ENCODE results near the gene TMEM132E. TPM values are rescaled to one million over a fixed set of nuclear protein-coding genes. Genes with fewer than 3 reads are reported as not detected.
A peak's percentile ranks its signal among the peaks of the same experiment; 100 is the strongest.

The TMEM132E gene
- total and polyA plus RNA-seq, 2 of the 8 experiments (the other 6 are each of a cell fraction or from before 2014, with no cell fraction given) = 0.45 to 0.60 TPM

GRCh38 chr17:34623856-34624766 is 44.7 kb downstream of the TMEM132E start:
- Histone ChIP-seq H2AFZ (ENCODE audit: low read length) (no peak overlapping the region), H3K18ac (ENCODE audit: extremely low read depth, low read length) (peak overlapping the region; percentile 78; the same call in 1 of the 2 replicates), H2BK20ac (ENCODE audit: low read length) (0 out of 2 replicates have a peak overlapping the region, but pooled peaks have one; percentile 86), H3K36me3 (ENCODE audit: control insufficient read depth in 2 of 4, insufficient read depth in 4 of 4, low read length in 3 of 4) (no peaks in the 10 kb centered on the region), H3K9me3 (ENCODE audit: insufficient read depth in 2 of 2, low read depth in 1 of 2, low read length in 1 of 2) (no peaks in the 10 kb centered on the region), H3K4me3 (ENCODE audit: extremely low read depth in 1 of 4, insufficient read depth in 2 of 4, low read depth in 3 of 4, low read length in 4 of 4) (no peak overlapping the region), H2BK15ac (ENCODE audit: low read length) (peak overlapping the region; percentile 81; the same call in 1 of the 2 replicates), H4K91ac (replicated peaks; ENCODE audit: insufficient read length, low read length) (no peak overlapping the region), H3K4me2 (ENCODE audit: insufficient read depth in 1 of 2, low read depth in 2 of 2, low read length in 2 of 2) (peak overlapping the region in 1 of 2 experiments; percentile 32; a peak in 1 of 4 replicates), H2BK5ac (ENCODE audit: low read depth, low read length) (no peak overlapping the region), H3K14ac (ENCODE audit: insufficient read length) (no peak overlapping the region), H4K8ac (ENCODE audit: extremely low read depth, insufficient read depth, low read length) (no peak overlapping the region), H3K79me1 (ENCODE audit: low read depth, low read length) (no peaks in the 10 kb centered on the region), H2AK5ac (ENCODE audit: low read depth, low read length) (peak overlapping the region; percentile 34; the same call in 1 of the 2 replicates), H3K4me1 (replicated peaks in 1 of 4; ENCODE audit: control insufficient read depth in 3 of 4, insufficient read depth in 4 of 4, low read length in 3 of 4) (peaks cover 2 to 21% (median 8%) of the 10 kb centered on the region in 4 experiments; a peak in 5 of 7 replicates), H3K4ac (replicated peaks; ENCODE audit: insufficient read length, low read depth, low read length) (no peak overlapping the region), H3K56ac (replicated peaks; ENCODE audit: insufficient read length, low read depth, low read length) (no peak overlapping the region), H3K27me3 (replicated peaks in 1 of 4; ENCODE audit: control insufficient read depth in 3 of 4, extremely low read depth in 1 of 4, insufficient read depth in 3 of 4, low read length in 3 of 4) (peaks cover 6 to 13% (median 9%) of the 10 kb centered on the region in 4 experiments), H2BK12ac (ENCODE audit: low read depth, low read length) (peak overlapping the region; percentile 68; the same call in 1 of the 2 replicates), H3K27ac (ENCODE audit: low read depth, low read length) (no peak overlapping the region), H2BK120ac (replicated peaks; ENCODE audit: low read depth, low read length) (no peak overlapping the region), H3K79me2 (ENCODE audit: control insufficient read depth in 1 of 2, insufficient read depth in 2 of 2, low read length in 2 of 2) (no peaks in the 10 kb centered on the region), H3K23ac (ENCODE audit: insufficient read length) (no peak overlapping the region), H4K20me1 (replicated peaks in 1 of 2; ENCODE audit: control insufficient read depth in 1 of 2, insufficient read depth in 2 of 2, low read length in 2 of 2) (no peaks in the 10 kb centered on the region), H3K23me2 (ENCODE audit: low read depth, low read length) (no peaks in the 10 kb centered on the region), H4K5ac (ENCODE audit: insufficient read length, low read depth, low read length) (no peak overlapping the region), H3K9ac (replicated peaks in 1 of 4; ENCODE audit: extremely low read depth in 1 of 4, low read depth in 3 of 4, low read length in 3 of 4) (no peak overlapping the region)
- ChIA-PET POLR2A (ENCODE audit: partially characterized antibody) (no interaction called here), CTCF (ENCODE audit: partially characterized antibody) (interaction anchor here (0.8 to 4.1 kb wide), 7 partner anchors 10 to 268 kb away, joined by 3 to 26 read pairs (median 3); no protein-coding TSS in a partner anchor)
- WGBS, 2 experiments (ENCODE audit: extremely low coverage in 1 of 2, insufficient coverage in 1 of 2, insufficient read length in 1 of 2, insufficient replicate concordance in 2 of 2, low coverage in 1 of 2, low lambda C conversion rate in 2 of 2, missing lambda C conversion rate in 1 of 2) = 84% methylated on average over 12 of the region's 12 CpGs; no CpG with 5 or more reads in 1 of the 2 experiments
- FAIRE-seq = no peak
- DNase-seq (ENCODE audit: low read depth in 1 of 2, low spot score in 2 of 2) = no peak
- TF ChIP-seq CTCF (IDR thresholded peaks at IDR 0.05; ENCODE audit: control extremely low read depth in 1 of 3, insufficient read depth in 1 of 3, low read depth in 1 of 3, low read length in 3 of 3) (peak in 2 of 3 experiments; percentile 4 to 11; a peak in 2 of 4 replicates), SIN3A (conservative IDR thresholded peaks at IDR 0.05 in 1 of 2, IDR thresholded peaks at IDR 0.05 in 1 of 2; ENCODE audit: low read depth in 1 of 2, low read length in 2 of 2) (no peak), HDAC2 (IDR thresholded peaks at IDR 0.05; ENCODE audit: borderline replicate concordance in 1 of 2, low read depth in 2 of 2, low read length in 2 of 2) (no peak), SAP30 (IDR thresholded peaks at IDR 0.05; ENCODE audit: insufficient read depth, insufficient replicate concordance, low read length) (no peak), EGR1 (IDR thresholded peaks at IDR 0.05; ENCODE audit: borderline replicate concordance, low read depth, low read length) (no peak)
- TF ChIP-seq, protein P1, sequence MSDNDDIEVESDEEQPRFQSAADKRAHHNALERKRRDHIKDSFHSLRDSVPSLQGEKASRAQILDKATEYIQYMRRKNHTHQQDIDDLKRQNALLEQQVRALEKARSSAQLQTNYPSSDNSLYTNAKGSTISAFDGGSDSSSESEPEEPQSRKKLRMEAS (IDR thresholded peaks at IDR 0.05) = no peak

All from H1 (cell line).